Measurements from ENCODE around the gene MYRF. TPM values are rescaled to one million over a fixed set of nuclear protein-coding genes. Genes with fewer than 3 reads are reported as not detected.
A peak's percentile ranks its signal among the peaks of the same experiment; 100 is the strongest.

MYRF gene
- total and polyA plus RNA-seq, 2 of the 13 experiments (the other 11 are each of a cell fraction or from before 2014, with no cell fraction given): 10.2 to 25.9 TPM

GRCh38 chr11:61827571-61828378 is 75.3 kb downstream of the MYRF start, which contains the start of gene FADS2 (continued):
- TF ChIP-seq ZNF784 (CRISPR knock-in tag; IDR thresholded peaks at IDR 0.05; ENCODE audit: borderline replicate concordance) (no peak), TAF1 (CRISPR knock-in tag; IDR thresholded peaks at IDR 0.05) (no peak; the same call in 1 of the 2 replicates), TBX3 (IDR thresholded peaks at IDR 0.05; ENCODE audit: borderline replicate concordance) (0 out of 2 replicates have a peak, but pooled peaks have one; percentile 13), ZNF33A (CRISPR knock-in tag; IDR thresholded peaks at IDR 0.05; ENCODE audit: borderline replicate concordance) (no peak), ZNF878 (CRISPR knock-in tag; IDR thresholded peaks at IDR 0.05) (0 out of 2 replicates have a peak, but pooled peaks have one; percentile 31), ZC3H13 (CRISPR knock-in tag; IDR thresholded peaks at IDR 0.05) (peak; percentile 65; the same call in 1 of the 2 replicates), ZNF512B (CRISPR knock-in tag; IDR thresholded peaks at IDR 0.05; ENCODE audit: borderline replicate concordance) (no peak), KDM3A (CRISPR knock-in tag; IDR thresholded peaks at IDR 0.05; ENCODE audit: low read depth) (peak; percentile 26; the same call in 1 of the 2 replicates), REPIN1 (CRISPR knock-in tag; IDR thresholded peaks at IDR 0.05; ENCODE audit: borderline replicate concordance, low read depth) (peak; percentile 77; the same call in 1 of the 2 replicates), ZNF83 (CRISPR knock-in tag; IDR thresholded peaks at IDR 0.05; ENCODE audit: borderline replicate concordance) (no peak), ZNF562 (CRISPR knock-in tag; IDR thresholded peaks at IDR 0.05; ENCODE audit: borderline replicate concordance) (no peak), HIVEP1 (CRISPR knock-in tag; IDR thresholded peaks at IDR 0.05) (peak; percentile 45; the same call in 1 of the 2 replicates), ZNF780A (CRISPR knock-in tag; IDR thresholded peaks at IDR 0.05) (0 out of 2 replicates have a peak, but pooled peaks have one; percentile 46), NAIF1 (CRISPR knock-in tag; IDR thresholded peaks at IDR 0.05; ENCODE audit: borderline replicate concordance) (peak; percentile 23; the same call in 1 of the 2 replicates), THAP8 (CRISPR knock-in tag; IDR thresholded peaks at IDR 0.05; ENCODE audit: borderline replicate concordance) (no peak), NFAT5 (CRISPR knock-in tag; IDR thresholded peaks at IDR 0.05) (no peak)

All from HepG2 (cell line).